HEK293T (cell line): ENCODE measurements around the gene OR10Z1.

Experiments
- CTCF ChIA-PET: fragments of 350-600 bp; formaldehyde crosslinking; extraction: SDS; loops from one replicate; lab custom pipeline; 2021; ENCODE audit warnings: antibody characterized with exemption, inconsistent platforms; lab: Yijun Ruan, JAX
- POLR2A ChIA-PET: fragments of 350-600 bp; formaldehyde crosslinking; extraction: SDS; loops from one replicate; lab custom pipeline; 2020; ENCODE audit warnings: antibody characterized with exemption, inconsistent platforms; lab: Yijun Ruan, JAX
- DNase-seq: peaks from one replicate; pipeline ENCODE4 v3.0.0; 2012; ENCODE audit warnings: mixed read lengths; ENCODE audit errors: extremely low spot score
- ARNT ChIP-seq: fragments of 450-650 bp; IDR thresholded peaks from 2 replicates; pipeline ENCODE4 v1.6.1; 2017; ENCODE audit warnings: mild to moderate bottlenecking
- BHLHE40 ChIP-seq: fragments of 450-650 bp; IDR thresholded peaks from 2 replicates; pipeline ENCODE4 v1.6.1; 2016; ENCODE audit warnings: mild to moderate bottlenecking, moderate library complexity, borderline replicate concordance
- CTBP1 ChIP-seq: fragments of 450-650 bp; IDR thresholded peaks from 2 replicates; pipeline ENCODE4 v1.6.1; 2016; ENCODE audit warnings: borderline replicate concordance
- ELF4 ChIP-seq: fragments of 450-650 bp; IDR thresholded peaks from 2 replicates; pipeline ENCODE4 v1.6.1; 2017; ENCODE audit warnings: antibody characterized with exemption
- FOXA1 ChIP-seq: fragments of 450-650 bp; IDR thresholded peaks from 2 replicates; pipeline ENCODE4 v1.6.1; 2016; ENCODE audit warnings: mild to moderate bottlenecking
- FOXK2 ChIP-seq: fragments of 450-650 bp; IDR thresholded peaks from 2 replicates; pipeline ENCODE4 v1.6.1; 2016; ENCODE audit warnings: mild to moderate bottlenecking
- FOXM1 ChIP-seq: fragments of 450-650 bp; IDR thresholded peaks from 2 replicates; pipeline ENCODE4 v1.6.1; 2017; ENCODE audit warnings: mild to moderate bottlenecking, borderline replicate concordance
- HDGF ChIP-seq: fragments of 450-650 bp; IDR thresholded peaks from 2 replicates; pipeline ENCODE4 v1.6.1; 2017; ENCODE audit warnings: antibody characterized with exemption, borderline replicate concordance
- L3MBTL2 ChIP-seq: fragments of 450-650 bp; conservative IDR thresholded peaks from 2 replicates; pipeline ENCODE4 v1.6.1; 2016; ENCODE audit warnings: mild to moderate bottlenecking
- LEF1 ChIP-seq: fragments of 450-650 bp; IDR thresholded peaks from 2 replicates; pipeline ENCODE4 v1.6.1; 2017; ENCODE audit warnings: mild to moderate bottlenecking, borderline replicate concordance
- NFRKB ChIP-seq: fragments of 450-650 bp; IDR thresholded peaks from 2 replicates; pipeline ENCODE4 v1.6.1; 2016; ENCODE audit warnings: mild to moderate bottlenecking, moderate library complexity
- SP1 ChIP-seq: fragments of 450-650 bp; IDR thresholded peaks from 2 replicates; pipeline ENCODE4 v1.6.1; 2017
- SUZ12 ChIP-seq: fragments of 450-650 bp; IDR thresholded peaks from 2 replicates; pipeline ENCODE4 v1.6.1; 2016; ENCODE audit warnings: mild to moderate bottlenecking
- TARDBP ChIP-seq: fragments of 450-650 bp; IDR thresholded peaks from 2 replicates; pipeline ENCODE4 v1.6.1; 2016
- ZNF384 ChIP-seq: fragments of 450-650 bp; IDR thresholded peaks from 2 replicates; pipeline ENCODE4 v1.6.1; 2016
- TF ChIP-seq, protein P1 (sequence below): fragments of 450-650 bp; IDR thresholded peaks from 2 replicates; pipeline ENCODE4 v1.6.1; 2016

OR10Z1 gene

DNA sequence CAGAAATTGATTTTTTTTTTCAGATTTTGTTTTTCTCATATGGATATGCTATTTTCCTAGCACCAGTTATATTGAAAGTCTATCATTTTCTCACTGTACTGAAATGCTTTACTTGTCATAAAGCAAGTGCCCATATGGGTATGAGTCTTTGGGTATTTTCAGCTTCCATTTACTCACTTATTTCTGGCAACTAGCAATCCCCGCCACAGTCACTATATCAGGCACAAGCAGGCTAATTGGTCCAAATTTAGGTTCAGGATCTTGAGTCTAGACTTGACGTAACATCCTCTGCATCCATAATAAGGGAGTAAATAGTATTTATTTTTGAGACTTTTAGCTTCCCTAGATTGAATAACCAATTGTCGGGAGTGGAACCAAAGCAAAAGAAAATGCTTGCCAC, 27.5 kb upstream of the OR10Z1 start:
- ChIA-PET CTCF (no interaction called here), POLR2A (no interaction called here)
- no peak for TF ChIP-seq FOXA1
- TF ChIP-seq SP1 = no peak
- no peak for TF ChIP-seq ARNT
- no peak for TF ChIP-seq BHLHE40
- TF ChIP-seq LEF1 = no peak
- TF ChIP-seq CTBP1 = no peak
- no peak for TF ChIP-seq HDGF
- no peak for TF ChIP-seq TARDBP
- no peak for TF ChIP-seq ZNF384
- DNase-seq = no peak

- DNase-seq = no peak
- CTCF ChIA-PET = no interaction called here
- TF ChIP-seq, protein P1, sequence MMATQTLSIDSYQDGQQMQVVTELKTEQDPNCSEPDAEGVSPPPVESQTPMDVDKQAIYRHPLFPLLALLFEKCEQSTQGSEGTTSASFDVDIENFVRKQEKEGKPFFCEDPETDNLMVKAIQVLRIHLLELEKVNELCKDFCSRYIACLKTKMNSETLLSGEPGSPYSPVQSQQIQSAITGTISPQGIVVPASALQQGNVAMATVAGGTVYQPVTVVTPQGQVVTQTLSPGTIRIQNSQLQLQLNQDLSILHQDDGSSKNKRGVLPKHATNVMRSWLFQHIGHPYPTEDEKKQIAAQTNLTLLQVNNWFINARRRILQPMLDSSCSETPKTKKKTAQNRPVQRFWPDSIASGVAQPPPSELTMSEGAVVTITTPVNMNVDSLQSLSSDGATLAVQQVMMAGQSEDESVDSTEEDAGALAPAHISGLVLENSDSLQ = no peak
- no peak for TF ChIP-seq ARNT
- TF ChIP-seq CTBP1 = no peak
- TF ChIP-seq LEF1 = no peak
- no peak for TF ChIP-seq BHLHE40
- no peak for TF ChIP-seq ZNF384
- no peak for TF ChIP-seq NFRKB
- no peak for TF ChIP-seq ELF4
- no peak for TF ChIP-seq L3MBTL2
- no peak for TF ChIP-seq HDGF
- no peak for TF ChIP-seq SUZ12
- TF ChIP-seq TARDBP = no peak
- POLR2A ChIA-PET = no interaction called here
Observed at GRCh38 chr1:158579733-158580132, 25.3 kb upstream of the OR10Z1 start, which contains the start of gene OR10X1. Gene OR10X1, minus strand, starts transcription at chr1:158579899. Its CDS starts 0 bp downstream, at chr1:158579899.

DNA sequence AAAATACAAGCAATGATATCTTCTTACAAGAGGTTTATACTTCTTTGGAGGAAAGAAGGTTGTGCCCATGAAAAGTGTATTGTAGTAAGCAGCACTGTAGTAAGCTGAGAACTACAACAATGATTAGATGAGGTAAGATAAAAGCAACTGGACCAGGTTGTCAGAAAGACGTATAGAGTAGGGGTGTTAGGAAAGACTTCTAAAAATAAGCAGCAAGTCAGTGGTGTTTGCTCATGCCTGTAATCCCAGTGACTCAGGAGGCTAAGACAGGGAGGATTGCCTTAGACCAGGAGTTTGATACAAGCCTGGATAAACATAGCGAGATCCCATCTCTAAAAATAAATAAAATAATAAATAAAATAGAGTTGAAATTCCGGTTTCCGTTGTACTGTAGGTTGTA, 21.1 kb upstream of the OR10Z1 start:
- CTCF ChIA-PET = no interaction called here
- no peak for TF ChIP-seq NFRKB
- TF ChIP-seq, protein P1 = no peak
- TF ChIP-seq SUZ12 = no peak
- no peak for TF ChIP-seq ZNF384
- TF ChIP-seq TARDBP = no peak
- no peak for TF ChIP-seq ARNT
- TF ChIP-seq CTBP1 = no peak
- no peak for TF ChIP-seq HDGF
- TF ChIP-seq LEF1 = no peak
- no peak for TF ChIP-seq FOXA1
- TF ChIP-seq SP1 = no peak
- no peak for TF ChIP-seq FOXM1
- no peak for TF ChIP-seq L3MBTL2
- no peak for DNase-seq
- POLR2A ChIA-PET = no interaction called here

DNA sequence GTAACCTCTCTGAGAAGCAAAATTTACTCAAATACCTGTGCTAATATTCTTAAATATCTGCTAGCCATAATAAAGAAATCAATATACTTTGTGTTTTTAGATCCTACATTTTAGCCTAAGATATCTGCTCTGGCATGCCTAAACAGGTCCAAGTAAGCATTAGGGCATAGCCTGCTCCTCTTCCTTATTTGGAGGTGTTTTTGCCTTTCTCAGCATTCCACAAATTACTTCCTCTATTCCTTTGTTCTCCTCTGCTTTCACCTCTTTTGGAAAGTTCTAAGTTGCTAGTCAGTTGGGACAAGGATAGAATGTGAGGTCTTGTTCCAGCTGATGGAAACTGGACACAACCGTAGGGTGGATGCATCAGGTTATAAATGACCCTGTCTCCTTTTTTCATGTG, 18.1 kb upstream of the OR10Z1 start:
- ChIA-PET CTCF (no interaction called here), POLR2A (no interaction called here)
- no peak for DNase-seq
- TF ChIP-seq, protein P1 = no peak
- TF ChIP-seq ZNF384 (no peak), SP1 (no peak), SUZ12 (no peak), FOXK2 (no peak), LEF1 (no peak), FOXM1 (no peak), ELF4 (no peak), ARNT (no peak), NFRKB (no peak), L3MBTL2 (no peak), BHLHE40 (no peak)

- DNase-seq = no peak
- POLR2A ChIA-PET = no interaction called here
- CTCF ChIA-PET = no interaction called here
- no peak for TF ChIP-seq CTBP1
- no peak for TF ChIP-seq SUZ12
- no peak for TF ChIP-seq SP1
- TF ChIP-seq NFRKB = no peak
- TF ChIP-seq BHLHE40 = no peak
- no peak for TF ChIP-seq ZNF384
- TF ChIP-seq LEF1 = no peak
- TF ChIP-seq HDGF = no peak
- TF ChIP-seq L3MBTL2 = no peak
- TF ChIP-seq TARDBP = no peak
- no peak for TF ChIP-seq ARNT
- TF ChIP-seq FOXM1 = no peak
- no peak for TF ChIP-seq FOXK2
- no peak for TF ChIP-seq ELF4
Observed at GRCh38 chr1:158600735-158601134, 4.3 kb upstream of the OR10Z1 start.

GRCh38 chr1:158607296-158607695, 2.2 kb downstream of the OR10Z1 start:
- ChIA-PET POLR2A (no interaction called here), CTCF (no interaction called here)
- DNase-seq = no peak
- TF ChIP-seq CTBP1 (no peak), FOXM1 (no peak), NFRKB (no peak), ARNT (no peak), FOXA1 (no peak), ELF4 (no peak), SP1 (no peak), SUZ12 (no peak), LEF1 (no peak), L3MBTL2 (no peak), BHLHE40 (no peak), HDGF (no peak), FOXK2 (no peak), TARDBP (no peak), ZNF384 (no peak)
- TF ChIP-seq, protein P1 = no peak
